Endothelial cell (in vitro differentiated cells): ENCODE measurements around the gene HSPA1L. TPM values are rescaled to one million over a fixed set of nuclear protein-coding genes. Genes with fewer than 3 reads are reported as not detected.
"Not testable (repeated sequence)": the region's sequence is repeated elsewhere in the genome, so short reads cannot be mapped to it uniquely, and the experiment has no call there.

Experiments used
- DNase-seq: peaks from one replicate; pipeline ENCODE4 v3.0.0; 2021; ENCODE audit warnings: low spot score
- H3K27ac Mint-ChIP-seq: one replicate; pipeline ENCODE4 v1.8.0; 2021; ENCODE audit warnings: mixed read lengths, inconsistent platforms; ENCODE audit not compliant: unreplicated experiment
- H3K27me3 Mint-ChIP-seq: one replicate; pipeline ENCODE4 v1.8.0; 2021; ENCODE audit warnings: mild to moderate bottlenecking, moderate library complexity, mixed read lengths, inconsistent platforms; ENCODE audit not compliant: unreplicated experiment
- H3K36me3 Mint-ChIP-seq: one replicate; pipeline ENCODE4 v1.8.0; 2021; ENCODE audit warnings: mild to moderate bottlenecking, low read depth, mixed read lengths, inconsistent platforms; ENCODE audit not compliant: unreplicated experiment
- H3K4me1 Mint-ChIP-seq: one replicate; pipeline ENCODE4 v1.8.0; 2021; ENCODE audit warnings: mild to moderate bottlenecking, mixed read lengths, inconsistent platforms; ENCODE audit not compliant: unreplicated experiment
- H3K4me3 Mint-ChIP-seq: one replicate; pipeline ENCODE4 v1.8.0; 2021; ENCODE audit warnings: mild to moderate bottlenecking, mixed read lengths, inconsistent platforms; ENCODE audit not compliant: unreplicated experiment
- H3K9me3 Mint-ChIP-seq: one replicate; pipeline ENCODE4 v1.8.0; 2021; ENCODE audit warnings: mixed read lengths, inconsistent platforms; ENCODE audit not compliant: unreplicated experiment
- total RNA-seq: library from RNA; stranded (reverse); fragmentation: NEBNext Ultra II Directional; extraction: Animal tissue kit (Norgen Biotek cat#: 25700); gene quantifications from one replicate; pipeline ENCODE4 v1.2.1, GENCODE V29; 2021; ENCODE audit not compliant: unreplicated experiment
- TF ChIP-seq, protein P1 (sequence below): fragments of 200-600 bp; sonication (generic); IDR thresholded peaks from one replicate; pipeline ENCODE4 v1.5.0; 2021; ENCODE audit warnings: antibody characterized with exemption; ENCODE audit not compliant: unreplicated experiment

Gene HSPA1L
- total RNA-seq, 1 donor from 2014 or later, result 0.82 TPM

- TF ChIP-seq, protein P1, sequence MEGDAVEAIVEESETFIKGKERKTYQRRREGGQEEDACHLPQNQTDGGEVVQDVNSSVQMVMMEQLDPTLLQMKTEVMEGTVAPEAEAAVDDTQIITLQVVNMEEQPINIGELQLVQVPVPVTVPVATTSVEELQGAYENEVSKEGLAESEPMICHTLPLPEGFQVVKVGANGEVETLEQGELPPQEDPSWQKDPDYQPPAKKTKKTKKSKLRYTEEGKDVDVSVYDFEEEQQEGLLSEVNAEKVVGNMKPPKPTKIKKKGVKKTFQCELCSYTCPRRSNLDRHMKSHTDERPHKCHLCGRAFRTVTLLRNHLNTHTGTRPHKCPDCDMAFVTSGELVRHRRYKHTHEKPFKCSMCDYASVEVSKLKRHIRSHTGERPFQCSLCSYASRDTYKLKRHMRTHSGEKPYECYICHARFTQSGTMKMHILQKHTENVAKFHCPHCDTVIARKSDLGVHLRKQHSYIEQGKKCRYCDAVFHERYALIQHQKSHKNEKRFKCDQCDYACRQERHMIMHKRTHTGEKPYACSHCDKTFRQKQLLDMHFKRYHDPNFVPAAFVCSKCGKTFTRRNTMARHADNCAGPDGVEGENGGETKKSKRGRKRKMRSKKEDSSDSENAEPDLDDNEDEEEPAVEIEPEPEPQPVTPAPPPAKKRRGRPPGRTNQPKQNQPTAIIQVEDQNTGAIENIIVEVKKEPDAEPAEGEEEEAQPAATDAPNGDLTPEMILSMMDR, result no peak
- peaks cover 4% of the 10 kb centered on the region for H3K27me3 Mint-ChIP-seq
- peaks cover 4% of the 10 kb centered on the region for H3K9me3 Mint-ChIP-seq
- no peak overlapping the region for H3K27ac Mint-ChIP-seq
- no peak overlapping the region for H3K4me3 Mint-ChIP-seq
- H3K36me3 Mint-ChIP-seq, result peaks cover 9% of the 10 kb centered on the region
- no peak for DNase-seq
- no peaks in the 10 kb centered on the region for H3K4me1 Mint-ChIP-seq
These were observed 36.4 kb upstream of the HSPA1L start for GRCh38 chr6:31851485-31851832.

DNA sequence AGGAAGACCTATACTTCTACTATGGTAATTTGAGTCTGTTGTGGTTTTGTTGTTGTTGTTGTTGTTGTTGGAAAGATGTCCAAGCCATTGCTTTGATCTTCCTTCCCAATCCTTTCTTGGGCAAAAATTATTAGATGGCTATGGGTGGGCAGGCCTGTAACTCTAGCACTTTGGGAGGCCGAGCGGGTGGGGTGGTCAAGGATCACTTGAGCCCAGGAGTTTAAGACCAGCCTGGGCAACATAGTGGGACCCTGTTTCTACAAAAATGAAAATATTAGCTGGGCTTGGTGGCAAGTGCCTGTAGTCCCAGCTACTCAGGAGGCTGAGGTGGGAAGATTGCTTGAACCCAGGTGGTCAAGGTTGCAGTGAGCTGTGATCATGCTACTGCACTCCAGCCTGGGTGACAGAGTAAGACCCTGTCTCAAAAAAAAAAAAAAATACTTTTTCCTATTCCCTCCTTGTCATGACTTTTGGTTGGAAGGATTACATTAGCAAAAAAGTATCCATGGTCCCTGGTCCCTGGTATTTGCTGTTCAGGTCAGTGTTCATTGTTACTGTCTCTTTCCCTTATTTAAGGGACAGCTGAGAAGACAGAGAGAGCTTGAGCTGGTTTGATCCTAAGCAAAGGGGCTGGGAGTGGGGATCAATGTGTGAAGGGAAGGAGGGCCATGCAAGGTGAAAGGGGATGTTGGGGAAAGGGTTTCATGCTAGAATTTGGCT lies 35.8 kb upstream of the HSPA1L start:
- Mint-ChIP-seq H3K4me1 (no peaks in the 10 kb centered on the region), H3K27me3 (peaks cover 4% of the 10 kb centered on the region), H3K9me3 (peaks cover 4% of the 10 kb centered on the region), H3K36me3 (peaks cover 9% of the 10 kb centered on the region), H3K4me3 (no peak overlapping the region), H3K27ac (no peak overlapping the region)
- DNase-seq, result no peak
- TF ChIP-seq, protein P1, result no peak

- Mint-ChIP-seq H3K36me3 (peaks cover 4% of the 10 kb centered on the region), H3K27ac (no peak overlapping the region), H3K4me3 (no peak overlapping the region), H3K4me1 (no peaks in the 10 kb centered on the region), H3K9me3 (no peaks in the 10 kb centered on the region), H3K27me3 (peaks cover 4% of the 10 kb centered on the region)
- TF ChIP-seq, protein P1, result no peak
- DNase-seq, result no peak
These were observed 32.3 kb upstream of the HSPA1L start for GRCh38 chr6:31847276-31847978.

DNA sequence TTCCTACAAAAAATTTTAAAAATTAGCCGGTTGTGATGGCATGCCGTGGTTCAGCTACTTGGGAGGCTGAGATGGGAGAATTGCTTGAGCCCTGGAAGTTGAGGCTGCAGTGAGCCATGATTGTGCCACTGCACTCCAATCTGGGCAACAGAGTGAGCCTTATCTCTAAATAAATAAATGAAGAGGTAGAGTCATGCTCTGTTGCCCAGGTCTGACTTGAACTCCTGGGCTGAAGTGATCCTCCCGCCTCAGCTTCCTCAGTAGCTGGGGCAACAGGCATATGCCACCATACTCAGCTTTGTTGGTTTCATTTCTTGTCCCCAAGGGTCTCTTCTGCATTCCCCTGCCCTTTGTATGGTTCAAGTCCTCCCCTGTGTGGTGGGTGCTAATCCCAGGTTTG lies 29.4 kb upstream of the HSPA1L start:
- Mint-ChIP-seq H3K27ac (no peak overlapping the region), H3K4me1 (no peaks in the 10 kb centered on the region), H3K36me3 (peaks cover under 1% of the 10 kb centered on the region), H3K4me3 (no peak overlapping the region), H3K27me3 (no peaks in the 10 kb centered on the region), H3K9me3 (no peaks in the 10 kb centered on the region)
- TF ChIP-seq, protein P1, result no peak
- no peak for DNase-seq

DNA sequence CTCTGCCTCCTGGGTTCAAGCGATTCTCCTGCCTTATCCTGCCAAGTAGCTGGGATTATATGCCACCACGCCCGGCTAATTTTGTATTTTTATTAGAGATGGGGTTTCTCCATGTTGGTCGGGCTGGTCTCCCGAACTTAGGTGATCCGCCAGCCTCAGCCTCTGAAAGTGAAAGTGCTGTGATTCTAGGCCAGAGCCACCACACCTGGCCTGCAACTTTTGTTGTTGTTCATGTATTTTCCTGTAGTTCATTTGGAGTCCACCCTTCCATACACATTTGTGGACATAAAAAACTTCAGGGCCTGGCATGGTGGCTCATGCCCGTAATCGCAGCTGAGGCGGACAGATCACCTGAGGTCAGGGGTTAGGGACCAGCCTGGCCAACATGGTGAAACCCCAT lies 27.0 kb upstream of the HSPA1L start:
- Mint-ChIP-seq H3K36me3 (peaks cover 11% of the 10 kb centered on the region), H3K9me3 (no peaks in the 10 kb centered on the region), H3K27ac (no peak overlapping the region), H3K27me3 (no peaks in the 10 kb centered on the region), H3K4me3 (no peak overlapping the region), H3K4me1 (peaks cover 6% of the 10 kb centered on the region)
- no peak for DNase-seq
- TF ChIP-seq, protein P1, result no peak

DNA sequence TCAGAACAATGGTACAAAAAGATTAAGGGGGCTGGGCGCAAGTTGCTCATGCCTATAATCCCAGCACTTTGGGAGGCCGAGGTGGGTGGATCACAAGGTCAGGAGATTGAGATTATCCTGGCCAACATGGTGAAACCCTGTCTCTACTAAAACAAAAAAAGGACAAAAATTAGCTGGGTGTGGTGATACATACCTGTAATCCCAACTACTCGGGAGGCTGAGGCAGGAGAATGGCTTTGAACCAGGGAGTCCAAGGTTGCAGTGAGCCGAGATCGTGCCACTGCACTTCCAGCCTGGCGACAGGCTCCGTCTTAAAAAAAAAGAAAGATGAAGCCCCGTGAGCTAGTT lies 24.7 kb upstream of the HSPA1L start:
- H3K27me3 Mint-ChIP-seq, H3K4me3 Mint-ChIP-seq, H3K9me3 Mint-ChIP-seq, DNase-seq, H3K27ac Mint-ChIP-seq: not testable (repeated sequence)
- H3K36me3 Mint-ChIP-seq, result peaks cover 14% of the 10 kb centered on the region
- peaks cover 18% of the 10 kb centered on the region for H3K4me1 Mint-ChIP-seq
